Tibial nerve (tissue), 4 donors: Measurements from ENCODE around the gene RNF40. TPM values are rescaled to one million over a fixed set of nuclear protein-coding genes. Genes with fewer than 3 reads are reported as not detected.

Experiments
- DNase-seq, 2 donors: peaks; one replicate each; pipeline ENCODE4 v3.0.0-alpha.2; 2019; ENCODE audit warnings: low spot score in 2 of 2
- H3K27ac ChIP-seq, 4 donors: fragments of 200-600 bp; sonication (generic) in 3 of 4; one replicate each; pipeline ENCODE4 v1.5.1; 2017 to 2019; ENCODE audit warnings: mild to moderate bottlenecking in 1 of 4
- H3K27me3 ChIP-seq, 2 donors: fragments of 200-600 bp; sonication (generic) in 1 of 2; one replicate each; pipeline versions ENCODE4 v1.5.1 to v1.6.0; 2017 to 2019
- H3K36me3 ChIP-seq, 3 donors: fragments of 200-600 bp; sonication (generic); one replicate each; pipeline ENCODE4 v1.5.1; 2018 to 2019
- H3K4me1 ChIP-seq, 4 donors: fragments of 200-600 bp; sonication (generic) in 3 of 4; one replicate each; pipeline ENCODE4 v1.5.1; 2017 to 2019
- H3K4me3 ChIP-seq, 4 donors: fragments of 200-600 bp; sonication (generic) in 3 of 4; one replicate each; pipeline ENCODE4 v1.5.1; 2017 to 2019; ENCODE audit warnings: mild to moderate bottlenecking in 1 of 4, moderate library complexity in 1 of 4
- H3K9me3 ChIP-seq, 4 donors: fragments of 200-600 bp; sonication (generic) in 3 of 4; one replicate each; pipeline ENCODE4 v1.5.1; 2017 to 2019
- CTCF ChIP-seq, 5 experiments: fragments of 200-600 bp in 3 of 5; fragments of 450-650 bp in 2 of 5; sonication (generic) in 3 of 5; IDR thresholded peaks; one replicate each; pipeline ENCODE4 v1.5.1; 2016 to 2019; ENCODE audit warnings: antibody characterized with exemption in 5 of 5, mild to moderate bottlenecking in 3 of 5, moderate library complexity in 2 of 5
- EP300 ChIP-seq, 2 donors: sonication (generic); formaldehyde crosslinking; IDR thresholded peaks; one replicate each; pipeline ENCODE4 v1.6.1; 2017; ENCODE audit warnings: antibody characterized with exemption in 2 of 2, mild to moderate bottlenecking in 1 of 2
- POLR2A ChIP-seq, 2 donors: fragments of 450-650 bp; IDR thresholded peaks; one replicate each; pipeline ENCODE4 v1.6.1; 2017; ENCODE audit warnings: antibody characterized with exemption in 2 of 2, mild to moderate bottlenecking in 2 of 2, moderate library complexity in 2 of 2
- WGBS, 2 donors: methylation state at CpG; one replicate each; pipeline ENCODE4 v1.1.5; 2018; 5-methylcytosine and 5-hydroxymethylcytosine counted together
- total RNA-seq, 4 donors: library from RNA; depleted of rRNA; stranded (reverse); fragments of >200 nt; gene quantifications; one replicate each; pipeline ENCODE4 v1.1.0, GENCODE V29; 2016

The RNF40 gene
- total RNA-seq, 4 donors from 2014 or later: 71.7 to 127 (median 91.5) TPM

DNA sequence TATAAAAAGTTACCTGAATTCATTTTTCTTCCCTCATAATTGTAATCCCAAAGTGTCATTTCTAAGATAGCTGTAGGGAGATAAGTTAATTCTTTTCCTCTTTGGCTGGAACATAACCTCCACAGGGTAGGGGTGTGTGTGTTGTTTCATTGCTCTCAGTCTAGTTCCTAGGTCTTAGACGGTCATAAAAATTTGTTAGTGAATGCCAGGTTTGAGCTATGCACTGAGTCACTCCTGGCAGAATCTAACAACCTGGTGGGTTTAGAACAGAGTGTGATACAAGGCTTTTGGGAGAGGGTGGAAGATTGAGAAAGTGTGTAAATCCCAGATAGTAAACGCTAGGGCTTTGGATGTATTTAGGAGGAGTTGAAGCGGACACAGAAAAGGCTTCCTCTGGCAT is 14.8 kb upstream of the RNF40 start:
- H3K9me3 ChIP-seq: no peaks in the 10 kb centered on the region
- H3K27ac ChIP-seq: peak overlapping the region; percentile 56 to 88 (median 79)
- TF ChIP-seq EP300 (IDR thresholded peaks at IDR 0.05) (no peak), POLR2A (IDR thresholded peaks at IDR 0.05) (no peak), CTCF (IDR thresholded peaks at IDR 0.05) (no peak)
- no peaks in the 10 kb centered on the region for H3K27me3 ChIP-seq
- H3K4me3 ChIP-seq: peak overlapping the region; percentile 27 to 98 (median 76)
- peaks cover 0 to 30% (median 3%) of the 10 kb centered on the region in 4 donors for H3K4me1 ChIP-seq
- peaks cover 0 to 48% (median 13%) of the 10 kb centered on the region in 3 donors for H3K36me3 ChIP-seq
- 47 to 49% methylated on average over 3 of the region's 3 CpGs for WGBS, 2 donors
- no peak for DNase-seq

DNA sequence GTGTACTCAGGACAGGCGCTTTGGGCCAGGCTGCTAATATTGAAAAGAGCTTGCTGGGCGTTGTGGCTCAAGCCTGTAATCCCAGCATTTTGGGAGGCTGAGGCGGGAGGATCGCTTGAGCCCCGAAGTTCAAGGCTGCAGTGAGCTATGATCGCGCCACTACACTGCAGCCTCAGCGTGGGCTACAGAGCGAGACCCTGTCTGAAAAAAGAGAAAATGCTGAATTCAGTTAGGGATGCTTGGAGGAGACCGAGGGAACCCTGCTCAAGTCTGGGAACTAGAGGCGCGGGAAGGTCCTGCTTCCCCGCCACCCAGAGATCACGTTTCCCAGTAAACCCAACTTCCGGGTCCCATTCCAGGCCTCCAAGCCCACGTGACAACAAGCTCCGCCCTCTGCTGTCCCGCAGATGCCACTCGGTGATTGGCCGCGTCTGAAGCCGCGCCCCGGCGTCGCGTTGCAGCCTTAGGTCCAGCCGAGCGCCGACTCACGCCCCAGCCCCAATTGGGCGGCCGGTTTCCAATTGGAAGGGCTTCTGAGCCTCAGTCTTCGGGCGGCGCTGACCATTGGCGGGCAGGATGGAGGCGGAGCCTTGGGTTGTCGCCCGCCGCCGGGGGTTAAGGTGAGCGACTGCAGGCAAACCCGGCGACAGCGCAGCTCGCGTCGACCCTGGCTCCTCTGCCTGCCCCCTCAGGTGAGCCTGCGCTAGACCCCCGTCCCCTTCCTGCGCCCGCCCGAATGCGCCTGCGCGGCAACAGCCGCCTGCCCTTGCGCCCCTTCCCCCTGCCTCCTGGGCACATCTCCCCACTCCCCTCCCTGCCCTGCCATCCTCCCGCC is 14.1 kb upstream of the RNF40 start, which contains the start of gene PHKG2:
TSS of gene PHKG2 (plus strand) at position 627 of the 835 bp plus-strand sequence. CDS start 396 bp downstream, outside the sequence.
- peak within 1 kb of the TSS; percentile 56 to 89 (median 87) for H3K27ac ChIP-seq
- WGBS, 2 donors: 3 to 4% methylated on average over 23 to 30 of the region's 60 CpGs
- no peaks in the 10 kb centered on the region for H3K9me3 ChIP-seq
- H3K36me3 ChIP-seq: peaks cover 0 to 48% (median 13%) of the 10 kb centered on the region in 3 donors
- H3K4me3 ChIP-seq: peak within 1 kb of the TSS; percentile 74 to 98 (median 85)
- H3K27me3 ChIP-seq: no peaks in the 10 kb centered on the region
- peaks cover 0 to 30% (median 3%) of the 10 kb centered on the region in 4 donors for H3K4me1 ChIP-seq
- TF ChIP-seq POLR2A (IDR thresholded peaks at IDR 0.05): peak in 1 of 2 donors; percentile 61
- TF ChIP-seq EP300 (IDR thresholded peaks at IDR 0.05): peak; percentile 78 to 87
- TF ChIP-seq CTCF (IDR thresholded peaks at IDR 0.05): peak in 1 of 5 experiments; percentile 33
- peak; percentile 96 to 99 for DNase-seq

GRCh38 chr16:30748634-30749445 is 13.3 kb upstream of the RNF40 start:
- TF ChIP-seq EP300 (IDR thresholded peaks at IDR 0.05) (no peak), POLR2A (IDR thresholded peaks at IDR 0.05) (no peak), CTCF (IDR thresholded peaks at IDR 0.05) (no peak)
- WGBS, 2 donors: 16 to 17% methylated on average over 33 to 35 of the region's 36 CpGs
- Histone ChIP-seq H3K27me3 (no peaks in the 10 kb centered on the region), H3K4me3 (peak overlapping the region; percentile 74 to 98 (median 85)), H3K4me1 (peaks cover 0 to 22% (median 3%) of the 10 kb centered on the region in 4 donors), H3K27ac (peak overlapping the region; percentile 56 to 89 (median 86)), H3K36me3 (peaks cover 0 to 48% (median 17%) of the 10 kb centered on the region in 3 donors), H3K9me3 (no peaks in the 10 kb centered on the region)
- DNase-seq: no peak

- peaks cover 0 to 20% (median 3%) of the 10 kb centered on the region in 4 donors for H3K4me1 ChIP-seq
- no peak overlapping the region for H3K4me3 ChIP-seq
- no peaks in the 10 kb centered on the region for H3K9me3 ChIP-seq
- WGBS, 2 donors: 83 to 86% methylated on average over 4 of the region's 4 CpGs
- DNase-seq: no peak
- TF ChIP-seq CTCF (IDR thresholded peaks at IDR 0.05) (no peak), EP300 (IDR thresholded peaks at IDR 0.05) (no peak), POLR2A (IDR thresholded peaks at IDR 0.05) (no peak)
- peaks cover 0 to 50% (median 10%) of the 10 kb centered on the region in 3 donors for H3K36me3 ChIP-seq
- H3K27ac ChIP-seq: no peak overlapping the region
- H3K27me3 ChIP-seq: no peaks in the 10 kb centered on the region
Measured at GRCh38 chr16:30750201-30750600, 11.9 kb upstream of the RNF40 start.
